ENCODE results near the gene COL9A1. TPM values are rescaled to one million over a fixed set of nuclear protein-coding genes. Genes with fewer than 3 reads are reported as not detected.
A peak's percentile ranks its signal among the peaks of the same experiment; 100 is the strongest.

Gene COL9A1
- total RNA-seq, 4 donors from 2014 or later, result 0.34 to 1.7 (median 0.77) TPM

- no peak for DNase-seq (ENCODE audit: extremely low spot score)
- Histone ChIP-seq H3K4me3 (peak overlapping the region; percentile 24 to 43 (median 30)), H3K4me1 (peaks cover 8 to 15% (median 14%) of the 10 kb centered on the region in 4 donors), H3K36me3 (no peaks in the 10 kb centered on the region), H3K27ac (replicated peaks in 1 of 4) (no peak overlapping the region), H3K27me3 (peaks cover 0 to 52% (median 16%) of the 10 kb centered on the region in 4 donors), H3K9me3 (no peaks in the 10 kb centered on the region)
- TF ChIP-seq EP300 (IDR thresholded peaks at IDR 0.05), result no peak
- TF ChIP-seq POLR2A (IDR thresholded peaks at IDR 0.05; ENCODE audit: low read depth), result no peak
- no peak for TF ChIP-seq POLR2AphosphoS5 (IDR thresholded peaks at IDR 0.05)
- no peak for TF ChIP-seq CTCF (IDR thresholded peaks at IDR 0.05)
- 10% methylated on average over 25 of the region's 31 CpGs for WGBS
- intact Hi-C loops (cut with DNase I), result no loop called here
Measured at GRCh38 chr6:70282919-70283461, 19.9 kb downstream of the COL9A1 start.

GRCh38 chr6:70282312-70282918 lies 20.5 kb downstream of the COL9A1 start:
- Histone ChIP-seq H3K27ac (replicated peaks in 1 of 4) (no peak overlapping the region), H3K36me3 (no peaks in the 10 kb centered on the region), H3K4me3 (peak overlapping the region; percentile 24 to 43 (median 30)), H3K27me3 (peaks cover 0 to 52% (median 16%) of the 10 kb centered on the region in 4 donors), H3K4me1 (peaks cover 8 to 15% (median 14%) of the 10 kb centered on the region in 4 donors), H3K9me3 (no peaks in the 10 kb centered on the region)
- no peak for DNase-seq (ENCODE audit: extremely low spot score)
- 15% methylated on average over 29 of the region's 39 CpGs for WGBS
- intact Hi-C loops (cut with DNase I), result no loop called here
- TF ChIP-seq EP300 (IDR thresholded peaks at IDR 0.05) (no peak), CTCF (IDR thresholded peaks at IDR 0.05) (no peak), POLR2A (IDR thresholded peaks at IDR 0.05; ENCODE audit: low read depth) (no peak), POLR2AphosphoS5 (IDR thresholded peaks at IDR 0.05) (no peak)

- intact Hi-C loops (cut with DNase I), result no loop called here
- DNase-seq (ENCODE audit: extremely low spot score), result no peak
- Histone ChIP-seq H3K4me1 (peaks cover 8 to 15% (median 14%) of the 10 kb centered on the region in 4 donors), H3K4me3 (peak overlapping the region; percentile 24 to 43 (median 30)), H3K27ac (replicated peaks in 1 of 4) (no peak overlapping the region), H3K27me3 (peaks cover 0 to 52% (median 16%) of the 10 kb centered on the region in 4 donors), H3K9me3 (no peaks in the 10 kb centered on the region), H3K36me3 (no peaks in the 10 kb centered on the region)
- TF ChIP-seq CTCF (IDR thresholded peaks at IDR 0.05) (no peak), POLR2A (IDR thresholded peaks at IDR 0.05; ENCODE audit: low read depth) (no peak), POLR2AphosphoS5 (IDR thresholded peaks at IDR 0.05) (no peak), EP300 (IDR thresholded peaks at IDR 0.05) (no peak)
- 52% methylated on average over 8 of the region's 8 CpGs for WGBS
Measured at GRCh38 chr6:70281923-70282311, 21.0 kb downstream of the COL9A1 start.

GRCh38 chr6:70280400-70280853 lies 22.5 kb downstream of the COL9A1 start:
- peaks cover 0 to 48% (median 16%) of the 10 kb centered on the region in 4 donors for H3K27me3 ChIP-seq
- no peak overlapping the region for H3K4me3 ChIP-seq
- H3K27ac ChIP-seq (replicated peaks in 1 of 4), result no peak overlapping the region
- no peaks in the 10 kb centered on the region for H3K36me3 ChIP-seq
- intact Hi-C loops (cut with DNase I), result no loop called here
- TF ChIP-seq POLR2AphosphoS5 (IDR thresholded peaks at IDR 0.05), result no peak
- TF ChIP-seq POLR2A (IDR thresholded peaks at IDR 0.05; ENCODE audit: low read depth), result no peak
- no peak for TF ChIP-seq CTCF (IDR thresholded peaks at IDR 0.05)
- no peak for TF ChIP-seq EP300 (IDR thresholded peaks at IDR 0.05)
- DNase-seq (ENCODE audit: extremely low spot score), result no peak
- no peaks in the 10 kb centered on the region for H3K9me3 ChIP-seq
- peaks cover 8 to 15% (median 14%) of the 10 kb centered on the region in 4 donors for H3K4me1 ChIP-seq
- WGBS, result 65% methylated on average over 14 of the region's 15 CpGs
